AG04449 (cell line): Measurements from ENCODE around the gene EFNA5.

Experiments
- CTCF ChIA-PET: fragments of 350-600 bp; formaldehyde crosslinking; extraction: SDS; loops from one replicate; lab custom pipeline; 2021; ENCODE audit warnings: antibody characterized with exemption; lab: Yijun Ruan, JAX
- POLR2A ChIA-PET: fragments of 400-600, 350-600 bp; formaldehyde crosslinking; extraction: SDS; loops from one replicate; lab custom pipeline; 2020; ENCODE audit warnings: antibody characterized with exemption, inconsistent platforms; lab: Yijun Ruan, JAX
- DNase-seq: peaks from one replicate; pipeline ENCODE4 v3.0.0-alpha.2; 2010; ENCODE audit warnings: low read depth, low spot score
- H3K4me3 ChIP-seq: 2 replicates; pipeline ENCODE4 v1.5.1; 2011; ENCODE audit warnings: low read depth, mild to moderate bottlenecking, control low read depth, low read length
- TF ChIP-seq, protein P1 (sequence below): IDR thresholded peaks from one replicate; pipeline ENCODE4 v1.5.1; 2011; ENCODE audit warnings: mild to moderate bottlenecking, moderate library complexity, low read length, control low read depth, inconsistent platforms; ENCODE audit not compliant: insufficient read depth; ENCODE audit errors: missing control alignments

The EFNA5 gene

DNA sequence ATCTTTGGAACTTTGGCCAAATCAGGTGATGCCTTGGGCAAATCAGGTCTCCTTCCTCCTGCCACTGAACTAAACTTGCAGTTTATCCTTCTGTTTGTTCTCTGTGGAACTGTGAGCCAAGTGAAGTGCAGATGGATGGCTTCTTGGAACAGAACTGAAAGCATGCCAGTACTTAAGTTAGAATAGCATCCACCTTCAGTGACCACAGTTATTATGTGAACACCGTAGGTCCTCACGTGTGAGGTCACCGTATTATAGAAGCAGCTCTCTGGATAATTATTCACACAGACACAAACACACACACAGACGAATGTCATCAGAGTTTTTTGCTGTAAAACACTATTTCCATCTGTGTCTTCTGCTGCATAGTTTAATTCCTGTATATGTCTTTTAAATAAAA is 162.6 kb downstream of the EFNA5 start:
- TF ChIP-seq, protein P1, sequence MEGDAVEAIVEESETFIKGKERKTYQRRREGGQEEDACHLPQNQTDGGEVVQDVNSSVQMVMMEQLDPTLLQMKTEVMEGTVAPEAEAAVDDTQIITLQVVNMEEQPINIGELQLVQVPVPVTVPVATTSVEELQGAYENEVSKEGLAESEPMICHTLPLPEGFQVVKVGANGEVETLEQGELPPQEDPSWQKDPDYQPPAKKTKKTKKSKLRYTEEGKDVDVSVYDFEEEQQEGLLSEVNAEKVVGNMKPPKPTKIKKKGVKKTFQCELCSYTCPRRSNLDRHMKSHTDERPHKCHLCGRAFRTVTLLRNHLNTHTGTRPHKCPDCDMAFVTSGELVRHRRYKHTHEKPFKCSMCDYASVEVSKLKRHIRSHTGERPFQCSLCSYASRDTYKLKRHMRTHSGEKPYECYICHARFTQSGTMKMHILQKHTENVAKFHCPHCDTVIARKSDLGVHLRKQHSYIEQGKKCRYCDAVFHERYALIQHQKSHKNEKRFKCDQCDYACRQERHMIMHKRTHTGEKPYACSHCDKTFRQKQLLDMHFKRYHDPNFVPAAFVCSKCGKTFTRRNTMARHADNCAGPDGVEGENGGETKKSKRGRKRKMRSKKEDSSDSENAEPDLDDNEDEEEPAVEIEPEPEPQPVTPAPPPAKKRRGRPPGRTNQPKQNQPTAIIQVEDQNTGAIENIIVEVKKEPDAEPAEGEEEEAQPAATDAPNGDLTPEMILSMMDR, result no peak
- no peak overlapping the region for H3K4me3 ChIP-seq
- ChIA-PET POLR2A (no interaction called here), CTCF (no interaction called here)
- DNase-seq, result no peak

DNA sequence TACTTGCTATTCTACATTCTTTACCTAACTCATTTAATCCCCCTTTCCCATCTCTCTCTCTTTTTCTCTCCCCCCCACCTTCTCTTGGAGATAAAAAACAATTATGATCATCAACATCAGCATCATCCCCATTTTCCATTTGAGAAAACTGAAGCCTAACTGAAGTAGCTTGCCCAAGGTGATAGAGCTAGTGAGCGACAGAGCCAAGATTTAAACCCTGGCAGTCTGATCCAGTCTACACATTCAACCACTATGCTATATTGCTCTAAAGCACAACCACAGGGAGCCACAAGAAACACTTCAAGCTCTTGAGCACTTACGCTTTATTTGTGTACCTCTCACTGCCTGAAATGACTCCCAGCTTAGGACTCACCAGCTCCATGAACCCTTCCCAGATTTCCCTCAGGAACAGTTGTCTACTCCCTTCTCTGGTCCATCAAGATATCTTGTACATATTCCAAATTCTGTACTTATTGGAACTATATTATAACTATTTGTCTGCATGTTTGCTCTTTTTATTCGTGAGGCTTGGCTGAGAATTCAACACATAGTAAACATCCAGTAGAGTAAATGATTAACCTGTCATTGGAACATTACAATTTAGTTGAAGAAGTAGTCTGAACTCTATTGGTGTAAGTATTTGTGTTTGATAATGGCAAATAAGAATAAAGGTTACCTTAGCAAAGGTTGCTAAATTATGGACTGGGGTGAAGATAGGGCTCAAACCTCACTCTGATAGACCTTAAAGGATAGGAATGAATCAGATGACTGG is 164.8 kb downstream of the EFNA5 start:
- TF ChIP-seq, protein P1, result no peak
- no peak for DNase-seq
- POLR2A ChIA-PET, result no interaction called here
- H3K4me3 ChIP-seq, result no peak overlapping the region
- CTCF ChIA-PET, result no interaction called here

DNA sequence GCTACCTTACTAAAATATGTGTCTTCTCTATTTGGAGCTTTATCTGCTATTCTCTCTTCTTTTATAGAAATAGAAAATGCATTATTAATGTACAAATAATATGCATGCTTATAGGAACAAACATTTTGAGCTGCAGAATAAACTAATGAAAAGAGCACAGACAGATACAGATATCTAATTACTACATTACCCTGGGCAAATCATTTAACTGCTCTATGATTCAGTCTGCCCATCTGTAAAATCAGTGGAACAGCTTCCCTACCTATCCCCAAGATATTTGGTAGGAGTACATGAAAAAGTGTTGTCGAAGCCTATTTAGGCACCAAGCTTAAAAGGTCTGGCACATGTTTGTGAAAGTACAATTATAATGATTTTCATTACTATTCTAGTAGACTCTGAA is 166.3 kb downstream of the EFNA5 start:
- CTCF ChIA-PET, result interaction anchor here (1.9 kb wide), 1 partner anchor 68 kb away, joined by 5 read pairs; no protein-coding TSS in a partner anchor
- no peak for DNase-seq
- POLR2A ChIA-PET, result no interaction called here
- H3K4me3 ChIP-seq, result no peak overlapping the region
- TF ChIP-seq, protein P1, result no peak

DNA sequence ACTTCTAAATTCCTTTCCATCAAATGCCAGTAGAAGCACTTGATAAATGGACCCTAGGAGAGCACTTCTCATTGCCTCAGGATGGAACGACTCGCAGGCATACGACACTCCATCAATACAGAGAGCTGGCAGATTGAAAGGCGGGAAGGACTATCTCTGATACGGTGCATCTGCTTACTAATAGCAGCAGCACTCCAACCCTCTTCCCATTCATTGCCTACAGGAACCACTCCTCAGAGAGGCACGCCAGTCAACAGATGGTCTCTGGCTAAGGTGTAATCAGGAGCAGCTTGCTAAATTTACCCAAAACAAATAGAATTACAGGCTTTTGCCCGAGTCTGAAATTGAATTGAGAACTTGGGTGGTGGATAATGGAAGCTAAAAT is 168.1 kb downstream of the EFNA5 start:
- CTCF ChIA-PET, result no interaction called here

DNA sequence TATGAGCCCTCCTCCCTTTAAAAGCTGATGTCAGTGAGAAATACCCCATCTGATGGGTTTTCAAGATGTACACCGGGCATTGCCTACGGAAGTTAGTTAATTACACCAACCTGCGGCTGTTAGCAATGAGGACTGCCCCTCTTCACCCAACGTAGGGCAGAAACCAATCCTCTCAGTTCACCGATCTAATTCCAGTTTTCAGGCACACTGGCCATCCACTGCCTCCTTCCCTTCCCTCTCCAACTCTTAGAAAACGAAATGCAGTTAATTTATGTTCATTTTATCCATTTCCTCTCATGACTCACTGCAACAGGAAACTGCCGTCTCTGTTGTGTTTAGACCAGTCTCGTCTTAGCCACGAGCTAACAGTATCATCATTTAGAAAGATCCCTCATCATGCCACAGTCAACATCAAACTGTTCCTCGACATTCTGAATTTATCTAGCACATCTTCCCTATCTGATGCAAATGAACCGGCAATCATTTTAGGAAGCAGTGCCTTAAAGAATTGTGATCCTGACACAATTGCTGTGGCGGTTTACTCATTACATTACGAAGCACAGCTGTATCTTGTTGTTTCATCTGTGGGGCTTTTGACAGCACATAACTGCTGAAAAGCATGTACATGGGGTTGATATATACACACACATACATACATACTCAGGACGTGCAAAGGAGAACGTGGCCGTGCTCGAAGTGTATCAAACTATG is 168.6 kb downstream of the EFNA5 start:
- ChIA-PET CTCF (no interaction called here), POLR2A (no interaction called here)
- peak overlapping the region; percentile 21 for H3K4me3 ChIP-seq
- no peak for DNase-seq
- TF ChIP-seq, protein P1, result no peak

More for the DNA sequence above, 168.1 kb downstream of the EFNA5 start:
- TF ChIP-seq, protein P1, result no peak
- POLR2A ChIA-PET, result no interaction called here
- no peak for DNase-seq
- no peak overlapping the region for H3K4me3 ChIP-seq

DNA sequence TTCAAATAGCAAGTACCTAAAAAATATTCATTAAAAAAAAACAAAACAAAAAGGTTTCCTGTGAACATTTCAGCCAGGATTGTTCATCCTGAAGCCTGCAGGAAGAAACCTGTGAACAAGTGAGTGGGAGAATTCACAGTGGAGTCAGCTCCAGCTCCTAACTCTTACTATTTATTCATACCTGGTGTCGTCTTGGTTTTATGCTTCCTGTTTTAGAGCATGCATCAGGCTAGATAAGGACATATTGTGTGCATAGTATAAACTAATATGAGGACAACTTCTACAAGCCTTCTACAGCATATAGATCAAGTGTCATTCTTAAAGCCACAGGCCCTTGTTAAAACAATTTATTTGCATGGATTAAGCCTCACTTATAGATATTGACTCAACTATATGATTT is 169.9 kb downstream of the EFNA5 start:
- CTCF ChIA-PET, result interaction anchor here (1.3 kb wide), 1 partner anchor 51 kb away, joined by 3 read pairs; no protein-coding TSS in a partner anchor
- TF ChIP-seq, protein P1, result no peak
- POLR2A ChIA-PET, result no interaction called here
- no peak overlapping the region for H3K4me3 ChIP-seq
- DNase-seq, result no peak
